NCI-H1105 treated with DMSO at 0.1 percent for 48 hours (cell line): ENCODE measurements around the gene MAP4K4.
A peak's percentile ranks its signal among the peaks of the same experiment; 100 is the strongest.

ENCODE experiments used
- DNase-seq: peaks from one replicate; lab custom pipeline; 2025; lab: John Stamatoyannopoulos, UW

The MAP4K4 gene

GRCh38 chr2:101697124-101698013, at the start of gene MAP4K4:
MAP4K4 (plus strand) TSS chr2:101697707; CDS start chr2:101698081, 374 bp downstream.
- DNase-seq: peak; percentile 68

DNA sequence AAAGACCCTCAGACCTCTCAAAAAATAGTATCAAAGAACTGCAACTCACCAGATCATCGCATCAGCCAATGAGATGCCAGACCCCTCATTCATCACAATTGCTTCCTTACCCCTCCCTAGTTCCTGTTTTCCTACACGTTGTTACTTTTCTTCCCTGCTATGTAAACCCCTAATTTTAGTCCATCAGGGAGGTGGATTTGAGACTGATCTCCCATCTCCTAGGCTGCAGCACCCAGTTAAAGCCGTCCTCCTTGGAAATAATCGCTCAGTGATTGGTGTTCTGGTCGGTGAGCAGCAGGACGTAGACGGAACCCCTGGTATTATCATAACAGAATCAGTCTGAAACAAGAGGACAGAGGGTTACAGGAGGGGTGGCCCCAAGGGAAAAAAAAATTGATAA, 44.0 kb upstream of the MAP4K4 start:
- no peak for DNase-seq

DNA sequence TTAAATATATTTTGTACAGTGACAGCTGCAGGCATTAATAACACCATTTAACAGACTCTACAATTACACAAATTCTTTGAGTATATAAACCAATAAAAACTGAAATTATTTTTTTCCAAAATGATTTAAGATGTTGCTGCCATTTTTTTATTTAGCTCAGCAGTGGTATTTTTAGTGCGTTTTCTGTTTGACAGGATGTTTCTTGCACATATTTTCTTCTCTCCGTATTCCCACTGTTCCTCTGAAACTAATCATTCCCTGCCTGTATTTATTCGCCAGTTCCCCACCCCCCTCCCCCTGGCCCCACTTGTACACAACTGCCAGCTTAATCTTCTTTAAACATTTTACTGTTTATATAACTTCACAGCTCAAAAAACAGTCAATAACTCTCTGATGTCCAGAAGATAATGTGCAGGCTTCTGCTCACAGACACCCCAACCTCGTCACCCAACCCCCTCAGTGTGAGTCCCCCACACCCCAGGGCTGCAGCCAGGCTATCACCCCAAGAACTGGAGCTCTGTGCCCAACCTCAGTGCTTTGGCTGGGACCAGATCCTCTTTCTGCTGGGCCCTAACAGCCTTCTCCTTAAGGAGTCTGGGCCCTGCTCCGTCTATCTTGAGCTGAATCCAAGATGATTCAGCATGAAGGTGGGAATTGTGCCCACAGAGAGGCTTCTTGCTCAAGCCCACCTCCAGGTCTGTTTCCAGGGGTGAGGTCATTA, 41.6 kb upstream of the MAP4K4 start:
- no peak for DNase-seq

DNA sequence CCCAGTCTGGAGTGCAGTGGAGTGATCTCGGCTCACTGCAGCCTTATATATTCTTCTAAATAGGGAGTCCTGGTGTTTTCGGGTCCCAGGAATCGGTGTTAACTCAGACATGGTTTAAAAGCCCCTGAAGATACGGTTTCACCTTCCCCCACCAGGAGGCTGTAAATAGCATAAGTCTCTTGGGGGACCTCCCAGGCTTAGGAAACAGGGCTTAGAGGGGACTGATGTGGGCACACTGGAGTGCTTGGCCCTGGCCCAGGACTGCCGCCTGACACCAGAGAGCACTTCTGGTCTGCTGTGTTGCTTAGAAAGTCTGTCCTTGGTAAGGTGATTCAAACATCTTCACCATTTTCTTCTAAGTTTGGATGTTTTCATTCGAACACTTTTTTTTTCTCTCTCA, 39.7 kb upstream of the MAP4K4 start:
- no peak for DNase-seq

- DNase-seq: peak; percentile 2
These were observed 39.1 kb upstream of the MAP4K4 start for GRCh38 chr2:101658387-101658786.

GRCh38 chr2:101665312-101665711, 32.2 kb upstream of the MAP4K4 start:
- DNase-seq: no peak

GRCh38 chr2:101667823-101668222, 29.7 kb upstream of the MAP4K4 start:
- DNase-seq: no peak

- no peak for DNase-seq
These were observed 25.5 kb upstream of the MAP4K4 start for GRCh38 chr2:101672047-101672446.

DNA sequence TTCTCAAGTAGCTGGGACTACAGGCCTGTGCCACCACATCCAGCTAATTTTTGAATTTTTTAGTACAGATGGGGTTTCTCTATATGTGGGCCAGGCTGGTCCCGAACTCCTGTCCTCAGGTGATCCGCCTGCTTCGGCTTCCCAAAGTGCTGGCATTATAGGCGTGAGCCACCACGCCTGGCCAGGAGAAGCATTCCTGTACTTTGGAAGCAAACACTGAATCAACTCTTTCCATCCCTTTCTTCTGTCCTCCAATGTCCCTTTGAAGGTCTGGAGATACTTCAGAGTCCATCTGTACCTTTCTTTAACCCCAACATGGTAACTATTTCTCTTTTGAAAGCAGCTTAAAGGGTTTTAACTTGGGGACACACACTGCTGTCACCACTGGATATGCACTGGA, 23.6 kb upstream of the MAP4K4 start:
- no peak for DNase-seq

DNA sequence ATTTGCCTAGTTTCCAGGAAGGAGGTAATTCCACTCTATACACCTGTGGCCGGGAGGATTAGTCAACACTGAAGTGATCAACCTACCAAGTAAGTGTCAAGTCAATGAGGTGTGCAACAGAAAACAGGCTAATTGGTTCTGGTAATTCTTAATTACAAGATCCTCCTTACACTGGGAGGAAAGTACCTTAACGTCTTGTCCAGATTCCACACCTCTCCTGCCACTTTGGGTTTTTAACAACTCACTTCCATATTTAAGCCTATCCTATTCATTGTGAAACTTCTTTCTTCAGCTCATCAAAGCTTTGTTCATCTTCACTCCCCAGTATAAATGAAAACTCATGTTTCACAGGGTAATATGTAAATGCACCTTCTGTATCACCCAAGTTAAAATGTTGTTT, 22.0 kb upstream of the MAP4K4 start:
- DNase-seq: no peak

DNA sequence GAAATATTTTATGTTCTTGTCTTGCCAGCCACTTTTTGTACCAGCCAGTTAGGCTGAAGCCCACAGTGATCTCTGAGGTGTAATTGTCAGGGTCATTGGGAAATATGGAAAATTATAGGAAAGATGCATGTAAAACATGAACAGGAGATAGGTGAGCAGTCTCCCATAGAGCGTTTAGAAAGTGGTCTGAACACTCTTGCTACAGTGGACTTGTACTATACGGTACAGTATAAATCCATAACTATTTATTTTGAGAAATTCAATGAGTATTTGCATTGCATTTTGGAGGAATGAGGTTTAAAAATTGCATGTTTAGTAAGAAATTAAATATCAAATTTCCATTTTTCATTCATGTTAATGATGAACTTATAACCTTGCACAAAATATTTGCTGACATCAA, 20.8 kb upstream of the MAP4K4 start:
- DNase-seq: no peak

GRCh38 chr2:101677658-101678057, 19.8 kb upstream of the MAP4K4 start:
- no peak for DNase-seq

- no peak for DNase-seq
These were observed 19.1 kb upstream of the MAP4K4 start for GRCh38 chr2:101678379-101678778.

DNA sequence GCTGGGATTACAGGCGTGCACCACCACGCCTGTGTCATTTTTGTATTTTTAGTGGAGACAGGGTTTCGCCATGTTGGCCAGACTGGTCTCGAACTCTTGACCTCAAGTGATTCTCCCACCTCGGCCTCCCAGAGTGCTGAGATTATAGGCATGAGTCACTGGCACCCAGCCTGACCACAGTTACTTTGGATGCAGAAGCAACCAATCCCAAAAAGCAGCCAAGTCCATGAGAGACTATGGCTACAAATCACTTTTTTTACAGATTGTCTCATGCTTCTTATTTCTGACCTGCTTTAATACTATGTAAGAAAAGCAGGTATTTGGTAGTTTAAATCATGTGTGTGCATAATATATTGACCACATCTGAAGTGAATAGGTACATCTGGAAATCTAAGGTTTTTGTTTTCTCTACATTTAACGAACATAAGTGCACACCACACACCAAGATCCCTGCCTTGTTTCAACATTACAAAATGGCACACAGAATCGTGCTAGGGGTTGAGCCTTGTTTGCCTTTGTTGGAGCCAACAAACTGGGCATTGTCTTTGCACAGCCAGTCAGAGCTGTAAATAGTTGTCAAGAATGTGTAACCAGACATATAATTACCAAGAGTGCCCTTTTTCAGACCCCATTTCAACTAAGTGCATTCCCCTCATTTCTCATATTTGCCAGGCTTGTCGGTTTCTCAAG, 18.3 kb upstream of the MAP4K4 start:
- peak; percentile 25 for DNase-seq

GRCh38 chr2:101679801-101680487, 17.6 kb upstream of the MAP4K4 start:
- DNase-seq: no peak

DNA sequence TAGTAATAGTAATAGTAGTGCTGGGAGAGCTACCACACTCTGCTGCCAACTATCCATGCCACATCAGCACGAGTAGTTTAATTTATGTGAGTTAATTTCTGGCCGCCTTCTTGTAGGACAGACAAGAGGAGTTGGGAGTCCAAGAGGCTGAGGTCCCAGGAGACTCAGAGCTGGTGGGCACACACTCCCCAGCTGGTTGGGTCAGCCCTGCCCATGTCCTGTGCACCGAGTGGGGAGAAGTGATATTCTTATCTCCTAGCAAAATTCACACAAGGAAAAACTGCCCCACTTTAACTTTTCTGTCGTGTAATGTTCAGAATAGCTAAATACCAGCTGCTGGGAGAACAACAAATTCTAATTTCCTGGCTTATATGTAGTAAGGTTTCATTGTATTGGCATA, 15.2 kb upstream of the MAP4K4 start:
- no peak for DNase-seq

DNA sequence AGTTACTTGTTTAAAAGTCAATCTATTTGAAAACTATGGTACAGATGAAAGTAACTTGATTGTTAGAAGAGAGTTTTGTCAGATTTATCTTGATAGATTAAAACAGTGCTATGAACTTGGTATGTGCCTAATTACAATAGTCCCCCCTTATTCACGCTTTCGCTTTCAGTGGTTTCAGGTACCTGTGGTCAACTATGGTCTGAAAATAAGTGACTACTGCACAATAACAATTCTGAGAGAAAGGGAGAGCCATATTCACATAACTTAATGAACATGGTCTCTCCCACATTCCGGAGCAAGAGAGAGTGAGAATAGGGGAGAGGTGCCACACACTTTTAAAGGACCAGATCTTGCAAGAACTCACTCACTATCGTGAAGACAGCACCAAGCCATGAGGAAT, 13.2 kb upstream of the MAP4K4 start:
- DNase-seq: no peak

GRCh38 chr2:101688261-101688660, 9.2 kb upstream of the MAP4K4 start:
- no peak for DNase-seq

DNA sequence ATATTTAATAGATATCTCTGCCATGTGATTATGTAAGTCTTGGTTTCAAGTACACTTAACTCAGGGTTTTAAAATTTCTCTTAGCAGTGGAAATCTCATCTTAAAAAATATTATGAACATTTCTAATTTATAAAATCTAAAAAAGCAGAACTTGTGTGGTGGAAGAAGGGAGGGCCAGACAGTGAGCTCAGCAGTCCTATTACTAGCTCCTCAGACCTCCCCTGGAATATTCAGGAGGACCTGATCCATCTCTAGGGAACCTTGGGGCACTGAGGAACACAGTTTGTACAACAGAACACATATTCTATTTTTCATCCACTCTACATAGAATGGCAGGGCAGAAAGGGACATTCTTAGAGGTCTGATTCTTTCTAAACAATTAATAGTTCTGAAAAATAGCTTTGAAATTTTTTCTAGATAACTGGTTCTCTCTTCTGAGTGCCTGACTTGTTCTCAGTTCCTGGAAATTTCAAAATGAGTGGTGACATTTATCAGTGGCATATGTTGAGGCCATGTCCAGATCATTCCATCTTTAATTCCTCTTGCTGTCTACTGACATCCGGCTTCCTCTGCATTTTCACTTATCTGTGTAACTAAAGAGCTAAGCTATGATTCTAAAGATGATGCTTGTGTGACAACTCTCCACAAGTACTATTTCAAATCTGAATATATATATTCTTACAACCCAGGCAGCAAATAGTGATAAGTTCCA, 8.2 kb upstream of the MAP4K4 start:
- no peak for DNase-seq

- no peak for DNase-seq
These were observed 6.9 kb upstream of the MAP4K4 start for GRCh38 chr2:101690547-101691152.

DNA sequence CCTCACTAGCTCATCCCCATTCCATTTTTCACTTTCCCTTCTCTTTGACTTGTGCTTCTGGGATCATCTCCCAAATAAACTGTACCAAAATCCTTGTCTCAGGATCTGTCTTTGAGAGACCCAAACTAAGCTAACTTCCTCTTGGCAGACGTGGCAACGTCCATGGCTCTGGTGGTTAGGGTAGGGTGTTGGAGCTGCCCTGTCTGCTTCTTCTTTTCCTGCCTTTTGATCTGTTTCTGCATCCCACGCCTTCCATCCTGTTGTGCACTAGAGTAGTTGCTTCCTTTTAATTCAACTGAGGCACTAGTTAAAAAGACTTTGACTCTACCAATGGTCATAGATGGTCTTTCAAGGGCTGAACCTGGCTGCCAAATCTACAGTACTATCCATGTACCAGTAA, 5.5 kb upstream of the MAP4K4 start:
- DNase-seq: no peak
